Endothelial cell of umbilical vein (primary cell): ENCODE data around the gene RNASE13. TPM values are rescaled to one million over a fixed set of nuclear protein-coding genes. Genes with fewer than 3 reads are reported as not detected.

ENCODE experiments used
- BruUV-seq: library from RNA; stranded (reverse); fragments of 400-500 nt; replicated peaks from 2 replicates; lab custom pipeline; 2021; lab: Mats Ljungman, UMichigan
- CTCF ChIA-PET: fragments of 300-600, 350-600 bp; sonication (Branson Sonifier 250); formaldehyde crosslinking; loops from one replicate; lab custom pipeline; 2021; ENCODE audit warnings: antibody characterized with exemption, inconsistent platforms; lab: Charles Lee
- POLR2A ChIA-PET: fragments of 300-600, 350-600 bp; sonication (Branson Sonifier 250); formaldehyde crosslinking; loops from one replicate; lab custom pipeline; 2021; ENCODE audit warnings: antibody characterized with exemption, inconsistent platforms; lab: Charles Lee
- DNase-seq: peaks from one replicate; pipeline ENCODE4 v3.0.0-alpha.2; 2011; ENCODE audit warnings: low read depth, low spot score
- FAIRE-seq: peaks from 2 replicates; lab custom pipeline; 2011; peaks lifted over from hg19 to GRCh38; lab: Jason Lieb, UNC
- H2AFZ ChIP-seq: 2 replicates; pipeline ENCODE4 v1.6.0; 2012; ENCODE audit warnings: low read depth, low read length, control low read depth, inconsistent platforms
- H3K27ac ChIP-seq: 2 replicates; pipeline ENCODE4 v1.5.1; 2011; ENCODE audit warnings: low read depth, mild to moderate bottlenecking, control low read depth, low read length, moderate library complexity; ENCODE audit not compliant: insufficient read depth
- H3K27me3 ChIP-seq, 2 experiments: 2 replicates each; pipeline versions ENCODE4 v1.6.0 to v1.6.1; 2011; ENCODE audit warnings: low read length in 2 of 2, mixed read lengths in 1 of 2; ENCODE audit not compliant: control insufficient read depth in 2 of 2, insufficient read depth in 2 of 2
- H3K36me3 ChIP-seq, 2 experiments: 2 replicates in 1 of 2; 3 replicates in 1 of 2; pipeline ENCODE4 v1.5.1; 2011; ENCODE audit warnings: low read length in 2 of 2, mild to moderate bottlenecking in 1 of 2, moderate library complexity in 1 of 2; ENCODE audit not compliant: control insufficient read depth in 2 of 2, insufficient read depth in 2 of 2; ENCODE audit errors: extremely low read depth in 1 of 2
- H3K4me1 ChIP-seq: 3 replicates; pipeline ENCODE4 v1.5.1; 2011; ENCODE audit warnings: mild to moderate bottlenecking, low read length; ENCODE audit not compliant: control insufficient read depth, insufficient read depth; ENCODE audit errors: extremely low read depth
- H3K4me2 ChIP-seq: 2 replicates; pipeline ENCODE4 v1.6.1; 2011; ENCODE audit warnings: low read length, control low read depth, mixed read lengths; ENCODE audit not compliant: insufficient read depth
- H3K4me3 ChIP-seq, 3 experiments: fragments of 200-600 bp in 1 of 3; sonication (generic), shearing (Covaris generic) in 1 of 3; replicated peaks in 1 of 3; 2 replicates each; pipeline ENCODE4 v1.5.1; 2011 to 2016; ENCODE audit warnings: control low read depth in 3 of 3, low read length in 3 of 3, mild to moderate bottlenecking in 2 of 3, inconsistent platforms in 1 of 3, low read depth in 1 of 3, moderate library complexity in 1 of 3; ENCODE audit not compliant: insufficient read depth in 1 of 3
- H3K79me2 ChIP-seq: 2 replicates; pipeline ENCODE4 v1.6.0; 2012; ENCODE audit warnings: low read length, inconsistent platforms; ENCODE audit not compliant: control insufficient read depth, insufficient read depth
- H3K9ac ChIP-seq: replicated peaks from 2 replicates; pipeline ENCODE3; 2011; ENCODE audit warnings: low read length, control low read depth; ENCODE audit not compliant: insufficient read depth; ENCODE audit errors: extremely low read depth
- H3K9me1 ChIP-seq: replicated peaks from 3 replicates; pipeline ENCODE4 v1.6.0; 2011; ENCODE audit warnings: mild to moderate bottlenecking, low read length; ENCODE audit not compliant: control insufficient read depth, insufficient read depth; ENCODE audit errors: extremely low read depth
- H3K9me3 ChIP-seq: replicated peaks from 2 replicates; pipeline ENCODE4 v1.5.1; 2012; ENCODE audit warnings: low read length, inconsistent platforms; ENCODE audit not compliant: control insufficient read depth, insufficient read depth
- H4K20me1 ChIP-seq: replicated peaks from 2 replicates; pipeline ENCODE3; 2011; ENCODE audit warnings: mild to moderate bottlenecking, low read length; ENCODE audit not compliant: control insufficient read depth, insufficient read depth; ENCODE audit errors: extremely low read depth
- EZH2 ChIP-seq: IDR thresholded peaks from 2 replicates; pipeline ENCODE4 v1.6.1; 2012; ENCODE audit warnings: borderline replicate concordance, low read depth, mild to moderate bottlenecking, moderate library complexity, low read length, inconsistent platforms; ENCODE audit not compliant: severe bottlenecking
- FOS ChIP-seq: IDR thresholded peaks from 2 replicates; pipeline ENCODE4 v1.6.1; 2011; ENCODE audit warnings: mild to moderate bottlenecking, low read length, moderate library complexity, borderline replicate concordance; ENCODE audit not compliant: insufficient read depth
- GATA2 ChIP-seq: IDR thresholded peaks from 2 replicates; pipeline ENCODE4 v1.7.0; 2011; ENCODE audit warnings: low read depth, mild to moderate bottlenecking, moderate library complexity, mixed read lengths, low read length; ENCODE audit not compliant: insufficient read length, insufficient read depth
- JUN ChIP-seq: IDR thresholded peaks from 2 replicates; pipeline ENCODE4 v1.6.1; 2011; ENCODE audit warnings: borderline replicate concordance, low read depth; ENCODE audit not compliant: insufficient read length, insufficient read depth
- MYC ChIP-seq: IDR thresholded peaks from one replicate; pipeline ENCODE4 v1.6.1; 2011; ENCODE audit warnings: mild to moderate bottlenecking, low read depth, low read length
- POLR2A ChIP-seq: IDR thresholded peaks from 2 replicates; pipeline ENCODE4 v1.6.1; 2012; ENCODE audit warnings: low read depth, mild to moderate bottlenecking, control low read depth, low read length
- POLR2AphosphoS5 ChIP-seq: IDR thresholded peaks from 2 replicates; pipeline ENCODE4 v1.6.1; 2012; ENCODE audit warnings: low read depth, mild to moderate bottlenecking, control low read depth, low read length, moderate library complexity; ENCODE audit not compliant: insufficient read depth
- dilution Hi-C: fragments of 300-500 bp; cut with MboI; formaldehyde crosslinking; loops from one replicate; pipeline ENCODE4 v1.15.0; 2019; ENCODE audit warnings: low sequenced_read_pairs; ENCODE audit not compliant: extremely low pct_ligation_motif_present
- intact Hi-C: fragments of 100-400 bp; cut with micrococcal nuclease; formaldehyde crosslinking; loops from one replicate; pipeline ENCODE4 v1.10.0; 2022
- polyA plus RNA-seq, 4 experiments: library from polyadenylated mRNA; depleted of rRNA in 3 of 4; stranded (reverse) in 3 of 4; unstranded in 1 of 4; fragments of >200 nt; gene quantifications; 2 replicates each; pipeline versions ENCODE4 v1.2.1 to v1.2.3, GENCODE V29; 2011 to 2012; ENCODE audit warnings: missing spikeins in 1 of 4
- total RNA-seq: library from RNA; stranded (reverse); gene quantifications from 2 replicates; pipeline ENCODE4 v1.2.3, GENCODE V29; 2021
- TF ChIP-seq, protein P1 (sequence below): IDR thresholded peaks from 2 replicates; pipeline ENCODE4 v1.6.1; 2011; ENCODE audit not compliant: insufficient read depth, insufficient read length
- TF ChIP-seq, protein P2 (sequence below), 2 donors: IDR thresholded peaks; 1 replicate in 1 of 2; 2 replicates in 1 of 2; pipeline ENCODE4 v1.5.1; 2011; ENCODE audit warnings: low read length in 2 of 2, mild to moderate bottlenecking in 2 of 2, moderate library complexity in 2 of 2, control low read depth in 1 of 2, inconsistent platforms in 1 of 2, low read depth in 1 of 2; ENCODE audit not compliant: insufficient read depth in 1 of 2; ENCODE audit errors: extremely low read depth in 1 of 2

The RNASE13 gene
- total and polyA plus RNA-seq, 2 donors (not counting 3 experiments of a cell fraction or from before 2014, with no cell fraction given): not detected

DNA sequence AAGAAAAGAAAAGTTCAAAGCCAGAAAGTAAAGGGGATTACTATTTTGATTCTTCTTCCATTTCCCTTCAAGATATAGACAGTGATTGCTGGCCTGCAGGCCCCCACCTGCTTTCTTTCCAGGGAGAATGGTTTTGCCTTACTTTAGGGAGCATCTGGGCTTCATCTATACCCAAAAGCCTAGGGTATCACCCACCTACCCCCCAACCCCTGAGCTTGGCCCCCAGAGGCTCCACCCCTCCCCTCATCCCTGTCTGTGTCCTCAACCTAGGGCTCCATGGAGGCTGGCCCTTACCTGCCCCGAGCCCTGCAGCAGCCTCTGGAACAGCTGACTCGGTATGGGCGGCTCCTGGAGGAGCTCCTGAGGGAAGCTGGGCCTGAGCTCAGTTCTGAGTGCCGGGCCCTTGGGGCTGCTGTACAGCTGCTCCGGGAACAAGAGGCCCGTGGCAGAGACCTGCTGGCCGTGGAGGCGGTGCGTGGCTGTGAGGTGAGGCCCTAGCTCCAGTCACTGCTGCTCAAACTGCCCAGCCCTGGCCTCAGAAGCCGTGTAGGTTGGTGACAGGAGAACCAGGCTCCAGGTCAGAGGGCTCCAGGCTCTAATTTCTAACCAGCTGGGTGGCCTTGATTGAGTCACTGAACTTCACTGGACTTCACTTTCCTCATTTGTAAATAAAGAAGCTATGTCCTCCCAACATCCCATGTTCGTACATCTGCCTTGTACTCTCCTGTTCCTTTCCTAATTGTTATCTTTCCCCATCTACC lies 49.1 kb upstream of the RNASE13 start:
- no peak for FAIRE-seq
- no peaks in the 10 kb centered on the region for H3K4me1 ChIP-seq
- DNase-seq: no peak
- no peaks in the 10 kb centered on the region for H3K9me1 ChIP-seq
- no peaks in the 10 kb centered on the region for H3K9me3 ChIP-seq
- POLR2A ChIA-PET: interaction anchor here (0.6 kb wide), 1 partner anchor 110 kb away, joined by 5 read pairs; no protein-coding TSS in a partner anchor
- dilution Hi-C loops (no loop called here), intact Hi-C loops (no loop called here)
- CTCF ChIA-PET: interaction anchor here (1.1 to 3.5 kb wide), 5 partner anchors 9 to 69 kb away, joined by 5 to 17 read pairs (median 9); no protein-coding TSS in a partner anchor
- no peak overlapping the region for H3K4me3 ChIP-seq
- H3K36me3 ChIP-seq: peaks cover 0 to 2% of the 10 kb centered on the region in 2 experiments
- H3K9ac ChIP-seq: no peak overlapping the region
- H4K20me1 ChIP-seq: no peaks in the 10 kb centered on the region
- no peaks in the 10 kb centered on the region for H3K79me2 ChIP-seq
- no peak overlapping the region for H3K4me2 ChIP-seq
- no peak overlapping the region for H2AFZ ChIP-seq
- no TSS peak for BruUV-seq
- no peak overlapping the region for H3K27ac ChIP-seq
- H3K27me3 ChIP-seq: no peaks in the 10 kb centered on the region
- TF ChIP-seq EZH2 (no peak), GATA2 (no peak), JUN (no peak), MYC (no peak), POLR2A (no peak), POLR2AphosphoS5 (no peak), FOS (no peak)
- TF ChIP-seq, protein P1, sequence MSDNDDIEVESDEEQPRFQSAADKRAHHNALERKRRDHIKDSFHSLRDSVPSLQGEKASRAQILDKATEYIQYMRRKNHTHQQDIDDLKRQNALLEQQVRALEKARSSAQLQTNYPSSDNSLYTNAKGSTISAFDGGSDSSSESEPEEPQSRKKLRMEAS: no peak
- TF ChIP-seq, protein P2, sequence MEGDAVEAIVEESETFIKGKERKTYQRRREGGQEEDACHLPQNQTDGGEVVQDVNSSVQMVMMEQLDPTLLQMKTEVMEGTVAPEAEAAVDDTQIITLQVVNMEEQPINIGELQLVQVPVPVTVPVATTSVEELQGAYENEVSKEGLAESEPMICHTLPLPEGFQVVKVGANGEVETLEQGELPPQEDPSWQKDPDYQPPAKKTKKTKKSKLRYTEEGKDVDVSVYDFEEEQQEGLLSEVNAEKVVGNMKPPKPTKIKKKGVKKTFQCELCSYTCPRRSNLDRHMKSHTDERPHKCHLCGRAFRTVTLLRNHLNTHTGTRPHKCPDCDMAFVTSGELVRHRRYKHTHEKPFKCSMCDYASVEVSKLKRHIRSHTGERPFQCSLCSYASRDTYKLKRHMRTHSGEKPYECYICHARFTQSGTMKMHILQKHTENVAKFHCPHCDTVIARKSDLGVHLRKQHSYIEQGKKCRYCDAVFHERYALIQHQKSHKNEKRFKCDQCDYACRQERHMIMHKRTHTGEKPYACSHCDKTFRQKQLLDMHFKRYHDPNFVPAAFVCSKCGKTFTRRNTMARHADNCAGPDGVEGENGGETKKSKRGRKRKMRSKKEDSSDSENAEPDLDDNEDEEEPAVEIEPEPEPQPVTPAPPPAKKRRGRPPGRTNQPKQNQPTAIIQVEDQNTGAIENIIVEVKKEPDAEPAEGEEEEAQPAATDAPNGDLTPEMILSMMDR (IDR thresholded peaks at IDR 0.05; ENCODE audit: extremely low read depth in 1 of 2, insufficient read depth in 1 of 2, low read depth in 1 of 2, low read length in 2 of 2): no peak
